Occipital lobe (tissue), 3 donors: ENCODE results near the gene RHOBTB1. TPM values are rescaled to one million over a fixed set of nuclear protein-coding genes. Genes with fewer than 3 reads are reported as not detected.

Experiments used
- DNase-seq: peaks from one replicate; lab custom pipeline; 2025; lab: John Stamatoyannopoulos, UW
- small RNA-seq: library from RNA; depleted of rRNA; stranded (forward); fragments of <200 nt; gene quantifications from one replicate; pipeline ENCODE3, GENCODE V24; 2014
- total RNA-seq: library from RNA; depleted of rRNA; stranded (reverse); fragments of >200 nt; gene quantifications from one replicate; pipeline ENCODE4 v1.2.3, GENCODE V29; 2014

The RHOBTB1 gene
- total RNA-seq, 1 donor from 2014 or later: 40.6 TPM

DNA sequence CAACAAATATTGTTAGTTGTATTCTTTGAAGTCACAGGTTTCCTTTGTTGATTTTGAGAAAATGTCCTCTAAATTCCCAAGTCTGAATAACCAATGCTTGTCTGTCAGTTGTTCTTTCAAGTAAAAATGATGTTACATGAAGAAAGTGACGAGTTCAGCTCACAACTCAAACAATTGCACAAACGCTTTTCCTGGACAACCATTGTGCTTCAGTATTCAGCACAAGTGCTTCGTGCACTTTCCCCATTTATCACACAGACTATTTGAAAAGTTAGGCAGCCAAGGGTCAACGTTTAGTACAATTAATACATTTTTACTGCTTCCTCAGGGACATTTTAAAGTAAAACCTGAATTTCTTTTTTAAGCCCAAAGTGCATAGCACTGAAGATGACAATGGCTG is 121.2 kb downstream of the RHOBTB1 start:
- no peak for DNase-seq

DNA sequence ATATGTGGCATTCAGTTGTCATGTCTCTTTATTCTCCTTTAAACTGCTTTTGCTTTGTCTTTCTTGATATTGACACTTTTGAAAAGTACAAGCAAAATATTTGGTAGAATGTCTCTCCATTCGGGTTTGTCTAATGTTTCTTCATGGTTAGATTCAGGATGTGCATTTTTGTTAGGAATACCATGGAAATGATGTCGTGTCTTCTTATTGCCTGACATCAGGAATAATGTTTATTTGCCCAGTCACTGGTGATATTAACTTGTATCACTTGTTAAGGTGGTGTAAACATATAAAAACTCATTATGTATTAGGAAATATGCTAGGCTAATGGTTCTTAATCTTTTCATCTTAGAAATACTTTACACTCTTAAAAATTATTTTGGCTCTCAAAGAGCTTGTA is 122.3 kb downstream of the RHOBTB1 start:
- no peak for DNase-seq

DNA sequence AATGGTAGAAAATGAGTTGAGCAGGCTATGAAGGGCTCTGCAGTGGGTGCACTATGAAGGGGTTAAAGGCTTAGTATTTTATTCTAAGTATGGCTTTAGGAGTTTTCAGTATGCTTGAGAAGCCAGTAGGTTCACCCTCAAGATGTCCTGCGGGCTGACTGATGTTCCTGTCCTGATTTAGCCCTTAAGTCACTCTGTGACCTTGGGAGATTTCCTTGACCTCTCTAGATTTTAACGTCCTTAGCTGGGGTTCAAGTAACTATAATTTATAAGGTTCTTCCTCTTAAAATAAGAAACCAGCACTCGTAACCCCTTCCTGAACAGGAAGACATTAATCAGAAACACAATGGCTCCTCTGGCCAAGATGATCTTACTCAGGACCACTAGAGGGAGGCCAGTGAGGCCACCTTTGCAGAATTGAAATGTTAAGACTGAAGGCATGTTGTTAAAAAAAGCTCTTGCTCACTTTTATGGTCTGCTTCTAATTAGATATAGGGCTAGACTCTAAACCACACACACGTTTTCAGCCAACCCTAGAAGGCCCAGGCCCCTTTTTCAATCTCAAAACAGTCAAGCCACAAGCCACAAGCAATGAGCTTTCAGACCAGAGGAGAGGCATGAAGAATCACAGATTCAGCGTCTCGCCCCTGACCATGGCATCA is 123.8 kb downstream of the RHOBTB1 start:
- DNase-seq: no peak

Small RNAs within 50 kb of the gene (small RNA-seq; reads per million reads assigned to genes)
- 3.7 reads per million, percentile 88 among the genes with 10 or more reads in this experiment for gene RNU2-72P

Other genes with a start within 250 kb of the RHOBTB1 start
- gene CDK1, start 165.7 kb downstream of the RHOBTB1 start, total RNA-seq: 21.7 TPM